Esophagus squamous epithelium (tissue), 4 donors: ENCODE results near the gene CDKL4.

Experiments
- POLR2A ChIP-seq, 4 donors: fragments of 450-650 bp; IDR thresholded peaks; one replicate each; pipeline ENCODE4 v1.6.1; 2017; ENCODE audit warnings: antibody characterized with exemption in 4 of 4, mild to moderate bottlenecking in 4 of 4, moderate library complexity in 3 of 4
- TF ChIP-seq, protein P1 (sequence below), 6 experiments: fragments of 450-650 bp in 4 of 6; fragments of 200-600 bp in 2 of 6; sonication (generic) in 2 of 6; IDR thresholded peaks; one replicate each; pipeline ENCODE4 v1.5.1; 2016 to 2019; ENCODE audit warnings: antibody characterized with exemption in 6 of 6, mild to moderate bottlenecking in 4 of 6, moderate library complexity in 4 of 6

- TF ChIP-seq, protein P1, sequence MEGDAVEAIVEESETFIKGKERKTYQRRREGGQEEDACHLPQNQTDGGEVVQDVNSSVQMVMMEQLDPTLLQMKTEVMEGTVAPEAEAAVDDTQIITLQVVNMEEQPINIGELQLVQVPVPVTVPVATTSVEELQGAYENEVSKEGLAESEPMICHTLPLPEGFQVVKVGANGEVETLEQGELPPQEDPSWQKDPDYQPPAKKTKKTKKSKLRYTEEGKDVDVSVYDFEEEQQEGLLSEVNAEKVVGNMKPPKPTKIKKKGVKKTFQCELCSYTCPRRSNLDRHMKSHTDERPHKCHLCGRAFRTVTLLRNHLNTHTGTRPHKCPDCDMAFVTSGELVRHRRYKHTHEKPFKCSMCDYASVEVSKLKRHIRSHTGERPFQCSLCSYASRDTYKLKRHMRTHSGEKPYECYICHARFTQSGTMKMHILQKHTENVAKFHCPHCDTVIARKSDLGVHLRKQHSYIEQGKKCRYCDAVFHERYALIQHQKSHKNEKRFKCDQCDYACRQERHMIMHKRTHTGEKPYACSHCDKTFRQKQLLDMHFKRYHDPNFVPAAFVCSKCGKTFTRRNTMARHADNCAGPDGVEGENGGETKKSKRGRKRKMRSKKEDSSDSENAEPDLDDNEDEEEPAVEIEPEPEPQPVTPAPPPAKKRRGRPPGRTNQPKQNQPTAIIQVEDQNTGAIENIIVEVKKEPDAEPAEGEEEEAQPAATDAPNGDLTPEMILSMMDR (IDR thresholded peaks at IDR 0.05): no peak
- no peak for TF ChIP-seq POLR2A (IDR thresholded peaks at IDR 0.05)
Observed at GRCh38 chr2:39218391-39218790, 25.4 kb downstream of the CDKL4 start.
